GM12878 (cell line): ENCODE measurements around the gene FAM217B. TPM values are rescaled to one million over a fixed set of nuclear protein-coding genes. Genes with fewer than 3 reads are reported as not detected.

Source experiments
- ATAC-seq: fragments of 200-7000 bp; cut with Tn5 transposase; 3 replicates; pipeline ENCODE4 v1.9.1; 2020; ENCODE audit warnings: mild to moderate bottlenecking, moderate library complexity
- BruUV-seq: library from RNA; stranded (reverse); fragments of 400-500 nt; replicated peaks from 2 replicates; lab custom pipeline; 2021; lab: Mats Ljungman, UMichigan
- CTCF ChIA-PET: fragments of 300-600 bp; sonication (Branson Sonifier 250); formaldehyde crosslinking; extraction: SDS; loops from one replicate; lab custom pipeline; 2021; ENCODE audit warnings: inconsistent platforms; lab: Yijun Ruan, JAX
- POLR2A ChIA-PET: fragments of 350-600 bp; formaldehyde crosslinking; extraction: SDS; loops from one replicate; lab custom pipeline; 2021; ENCODE audit warnings: inconsistent platforms; lab: Charles Lee
- RAD21 ChIA-PET: fragments of 300-600 bp; sonication (Branson Sonifier 250); formaldehyde crosslinking; loops from one replicate; lab custom pipeline; 2023; ENCODE audit warnings: antibody characterized with exemption; ENCODE audit not compliant: unreplicated experiment; lab: Charles Lee
- SMC1A ChIA-PET: fragments of 300-600 bp; sonication (Branson Sonifier 250); formaldehyde crosslinking; loops from one replicate; lab custom pipeline; 2023; ENCODE audit not compliant: unreplicated experiment, uncharacterized antibody; lab: Charles Lee
- DNase-seq: peaks from one replicate; pipeline ENCODE4 v3.0.0-alpha.2; 2011; ENCODE audit warnings: low read depth, low spot score
- FAIRE-seq: peaks from 3 replicates; lab custom pipeline; 2011; peaks lifted over from hg19 to GRCh38; lab: Jason Lieb, UNC
- H2AFZ ChIP-seq: 2 replicates; pipeline ENCODE4 v1.6.0; 2011; ENCODE audit warnings: low read depth, low read length, control low read depth; ENCODE audit not compliant: control insufficient read depth
- H3K27ac ChIP-seq: 2 replicates; pipeline ENCODE4 v1.5.1; 2011; ENCODE audit warnings: control low read depth; ENCODE audit not compliant: control insufficient read depth, insufficient read depth
- H3K27me3 ChIP-seq, 2 experiments: replicated peaks in 1 of 2; 2 replicates each; pipeline versions ENCODE4 v1.6.0 to v1.6.1; 2011; ENCODE audit warnings: low read length in 1 of 2; ENCODE audit not compliant: control insufficient read depth in 2 of 2, insufficient read depth in 2 of 2
- H3K36me3 ChIP-seq, 2 experiments: 2 replicates each; pipeline ENCODE4 v1.5.1; 2011; ENCODE audit warnings: low read length in 1 of 2; ENCODE audit not compliant: control insufficient read depth in 2 of 2, insufficient read depth in 2 of 2
- H3K4me1 ChIP-seq: 2 replicates; pipeline ENCODE4 v1.6.1; 2011; ENCODE audit warnings: mild to moderate bottlenecking, low read length, moderate library complexity, mixed read lengths; ENCODE audit not compliant: control insufficient read depth, insufficient read depth
- H3K4me2 ChIP-seq: 2 replicates; pipeline ENCODE4 v1.6.0; 2011; ENCODE audit warnings: control low read depth; ENCODE audit not compliant: control insufficient read depth, insufficient read depth
- H3K4me3 ChIP-seq: fragments of 200-600 bp; sonication (generic); 2 replicates; pipeline ENCODE4 v1.5.1; 2016
- H3K79me2 ChIP-seq: 2 replicates; pipeline ENCODE4 v1.6.0; 2011; ENCODE audit warnings: low read length; ENCODE audit not compliant: control insufficient read depth, insufficient read depth
- H3K9ac ChIP-seq: 2 replicates; pipeline ENCODE4 v1.8.0; 2011; ENCODE audit warnings: low read length, control low read depth, mixed read lengths; ENCODE audit not compliant: control insufficient read depth, insufficient read depth
- H3K9me3 ChIP-seq: replicated peaks from 3 replicates; pipeline ENCODE4 v1.5.1; 2011; ENCODE audit warnings: mild to moderate bottlenecking, low read length; ENCODE audit not compliant: control insufficient read depth, insufficient read depth
- H4K20me1 ChIP-seq: 2 replicates; pipeline ENCODE4 v1.6.0; 2011; ENCODE audit not compliant: control insufficient read depth, insufficient read depth
- BHLHE40 ChIP-seq, 2 experiments: fragments of 450-650 bp in 1 of 2; IDR thresholded peaks; 2 replicates each; pipeline ENCODE4 v1.6.1; 2011 to 2017; ENCODE audit warnings: low read depth in 2 of 2, borderline replicate concordance in 1 of 2, improper control_type of control experiment in 1 of 2, low read length in 1 of 2, mild to moderate bottlenecking in 1 of 2
- CHD1 ChIP-seq: IDR thresholded peaks from 2 replicates; pipeline ENCODE4 v1.6.1; 2012; ENCODE audit warnings: low read depth, low read length, improper control_type of control experiment
- EED ChIP-seq: sonication (generic); IDR thresholded peaks from 2 replicates; pipeline ENCODE4 v1.6.1; 2016; ENCODE audit warnings: antibody characterized with exemption, low read depth
- ESRRA ChIP-seq: IDR thresholded peaks from 2 replicates; pipeline ENCODE4 v1.6.1; 2012; ENCODE audit warnings: mild to moderate bottlenecking, low read length, improper control_type of control experiment
- KAT2A ChIP-seq: conservative IDR thresholded peaks from 2 replicates; pipeline ENCODE4 v1.6.1; 2011; ENCODE audit warnings: low read depth, low read length; ENCODE audit not compliant: control insufficient read depth
- LARP7 ChIP-seq: fragments of 450-650 bp; IDR thresholded peaks from 2 replicates; pipeline ENCODE4 v1.6.1; 2017; ENCODE audit warnings: mild to moderate bottlenecking
- MLLT1 ChIP-seq: fragments of 450-650 bp; IDR thresholded peaks from 2 replicates; pipeline ENCODE4 v1.6.1; 2016; ENCODE audit warnings: mild to moderate bottlenecking
- NFXL1 ChIP-seq: fragments of 450-650 bp; IDR thresholded peaks from 2 replicates; pipeline ENCODE4 v1.6.1; 2017; ENCODE audit warnings: antibody characterized with exemption, mild to moderate bottlenecking, borderline replicate concordance
- POLR2A ChIP-seq: IDR thresholded peaks from 2 replicates; pipeline ENCODE4 v1.6.1; 2011; ENCODE audit warnings: low read depth, mild to moderate bottlenecking, low read length
- POLR2AphosphoS2 ChIP-seq: IDR thresholded peaks from 2 replicates; pipeline ENCODE4 v1.6.1; 2011; ENCODE audit warnings: low read depth, mild to moderate bottlenecking, low read length, improper control_type of control experiment, moderate library complexity
- POU2F2 ChIP-seq: IDR thresholded peaks from 3 replicates; pipeline ENCODE4 v1.6.1; 2011; ENCODE audit warnings: low read depth, mild to moderate bottlenecking, low read length, borderline replicate concordance
- RB1 ChIP-seq: fragments of 450-650 bp; formaldehyde crosslinking; IDR thresholded peaks from 2 replicates; pipeline ENCODE4 v1.6.1; 2017; ENCODE audit warnings: mild to moderate bottlenecking, borderline replicate concordance
- RBBP5 ChIP-seq: fragments of 200-600 bp; sonication (generic); conservative IDR thresholded peaks from 2 replicates; pipeline ENCODE4 v1.6.1; 2016
- STAT3 ChIP-seq: IDR thresholded peaks from 2 replicates; pipeline ENCODE4 v1.6.1; 2011; ENCODE audit warnings: low read depth, low read length, improper control_type of control experiment
- SUPT20H ChIP-seq: IDR thresholded peaks from 2 replicates; pipeline ENCODE4 v1.6.1; 2011; ENCODE audit warnings: low read depth, mild to moderate bottlenecking, low read length, moderate library complexity, borderline replicate concordance; ENCODE audit not compliant: control insufficient read depth
- USF2 ChIP-seq: IDR thresholded peaks from 2 replicates; pipeline ENCODE4 v1.6.1; 2011; ENCODE audit warnings: low read depth, low read length, improper control_type of control experiment, borderline replicate concordance
- ZBTB33 ChIP-seq: fragments of 450-650 bp; IDR thresholded peaks from 2 replicates; pipeline ENCODE4 v1.6.1; 2017; ENCODE audit warnings: mild to moderate bottlenecking
- ZNF384 ChIP-seq: IDR thresholded peaks from 2 replicates; pipeline ENCODE4 v1.6.1; 2012; ENCODE audit warnings: low read depth, mild to moderate bottlenecking, low read length, improper control_type of control experiment, borderline replicate concordance
- ZSCAN29 ChIP-seq: fragments of 450-650 bp; IDR thresholded peaks from 2 replicates; pipeline ENCODE4 v1.6.1; 2017; ENCODE audit warnings: mild to moderate bottlenecking, moderate library complexity
- WGBS: methylation state at CpG from one replicate; pipeline ENCODE4 v1.1.6; 2016; ENCODE audit warnings: low lambda C conversion rate; ENCODE audit not compliant: insufficient replicate concordance, insufficient coverage; ENCODE audit errors: missing lambda C conversion rate; 5-methylcytosine and 5-hydroxymethylcytosine counted together
- in situ Hi-C: fragments of 300-500 bp; cut with MboI; formaldehyde crosslinking; loops from 9 replicates; pipeline ENCODE4 v1.14.3; 2018; ENCODE audit warnings: mixed read lengths
- intact Hi-C: fragments of 100-400 bp; cut with micrococcal nuclease; formaldehyde crosslinking; loops from one replicate; pipeline ENCODE4 v1.14.2; 2022; ENCODE audit not compliant: unreplicated experiment
- polyA plus RNA-seq, 11 experiments: library from polyadenylated mRNA; depleted of rRNA in 4 of 11; unstranded in 6 of 11; stranded (reverse) in 5 of 11; fragments of >200 nt; fragmentation: Nextera tagmentation in 4 of 11; fragmentation: Illumina TruSeq in 1 of 11; extraction: Ambion mirVana in 4 of 11; extraction: Trizol in 1 of 11; gene quantifications; 1 replicate in 1 of 11; 2 replicates in 10 of 11; pipeline versions ENCODE4 v1.2.1 to v1.2.3, GENCODE V29; 2011 to 2016; ENCODE audit warnings: inconsistent platforms in 2 of 11, missing spikeins in 2 of 11, low read depth in 1 of 11
- total RNA-seq, 4 experiments: library from RNA; depleted of rRNA in 3 of 4; stranded (reverse); fragments of >200 nt in 3 of 4; fragmentation: Illumina TruSeq in 1 of 4; extraction: Trizol in 1 of 4; gene quantifications; 2 replicates each; pipeline versions ENCODE4 v1.2.1 to v1.2.3, GENCODE V29; 2013 to 2021

Gene FAM217B
- total and polyA plus RNA-seq, 10 of the 15 experiments (the other 5 are each of a cell fraction or from before 2014, with no cell fraction given): 6.3 to 18.3 (median 10.6) TPM

GRCh38 chr20:59939052-59939878, 924 bp upstream of the FAM217B start:
- FAIRE-seq: no peak
- in situ Hi-C loops: no loop called here
- H3K27ac ChIP-seq: peak overlapping the region; percentile 93; the same call in 1 of the 2 replicates
- peak overlapping the region; percentile 74 for H3K9ac ChIP-seq
- no peak for ATAC-seq
- H3K4me3 ChIP-seq: peak overlapping the region; percentile 99; the same call in 1 of the 2 replicates
- no peaks in the 10 kb centered on the region for H4K20me1 ChIP-seq
- RAD21 ChIA-PET: interaction anchor here (0.9 to 1.8 kb wide), 4 partner anchors 9 to 27 kb away, joined by 3 to 4 read pairs (median 3); no protein-coding TSS in a partner anchor
- WGBS: 46% methylated on average over 81 of the region's 104 CpGs
- CTCF ChIA-PET: interaction anchor here (1.5 to 9.5 kb wide), 3 partner anchors 8 to 16 kb away, joined by 4 to 173 read pairs (median 4); no protein-coding TSS in a partner anchor
- no peak for DNase-seq
- H3K4me1 ChIP-seq: peaks cover 10% of the 10 kb centered on the region
- intact Hi-C loops: no loop called here
- no peaks in the 10 kb centered on the region for H3K9me3 ChIP-seq
- POLR2A ChIA-PET: interaction anchor here (1.5 kb wide), 1 partner anchor 12 kb away, joined by 8 read pairs; no protein-coding TSS in a partner anchor
- no peak for TF ChIP-seq RB1
- TF ChIP-seq POU2F2: no peak
- TF ChIP-seq POLR2A: 0 out of 2 replicates have a peak, but pooled peaks have one; percentile 47
- peak in 1 of 2 experiments; percentile 59; a peak in 2 of 4 replicates for TF ChIP-seq BHLHE40 (IDR thresholded peaks at IDR 0.05; ENCODE audit: borderline replicate concordance in 1 of 2, low read depth in 2 of 2, low read length in 1 of 2)
- no peak for TF ChIP-seq ESRRA
- no peak for TF ChIP-seq SUPT20H
- TF ChIP-seq KAT2A: no peak
- TF ChIP-seq POLR2AphosphoS2: no peak
- TF ChIP-seq ZBTB33: peak; percentile 91
- no peak for TF ChIP-seq EED
- TF ChIP-seq USF2: no peak
- TF ChIP-seq CHD1: no peak
- no peak for TF ChIP-seq ZSCAN29
- no peak for TF ChIP-seq STAT3
- 0 out of 2 replicates have a peak, but pooled peaks have one; percentile 29 for TF ChIP-seq LARP7
- no peak for TF ChIP-seq RBBP5
- peak; percentile 58; the same call in 1 of the 2 replicates for TF ChIP-seq MLLT1
- TF ChIP-seq NFXL1: no peak
- TF ChIP-seq ZNF384: no peak
- TF ChIP-seq, all 136 proteins: peak for 5
- H3K4me2 ChIP-seq: peak overlapping the region; percentile 81
- H2AFZ ChIP-seq: peak overlapping the region; percentile 86
- peaks cover 14% of the 10 kb centered on the region for H3K79me2 ChIP-seq
- no TSS peak for BruUV-seq
- no peaks in the 10 kb centered on the region for H3K27me3 ChIP-seq
- H3K36me3 ChIP-seq: no peaks in the 10 kb centered on the region; a peak in 1 of 4 replicates
- SMC1A ChIA-PET: interaction anchor here (0.9 to 2.5 kb wide), 2 partner anchors 10 to 11 kb away, joined by 3 to 8 read pairs; no protein-coding TSS in a partner anchor
